GM23248 (cell line): ENCODE data around the gene IKZF4.

Source experiments
- EZH2 ChIP-seq: fragments of 200-600 bp; sonication (generic); IDR thresholded peaks from 2 replicates; pipeline ENCODE4 v1.6.1; 2018; ENCODE audit warnings: antibody characterized with exemption, mild to moderate bottlenecking; ENCODE audit not compliant: insufficient read depth, poor library complexity, severe bottlenecking
- EZH2phosphoT487 ChIP-seq: fragments of 200-600 bp; sonication (generic); IDR thresholded peaks from 2 replicates; pipeline ENCODE4 v1.6.1; 2018; ENCODE audit warnings: antibody characterized with exemption, moderate library complexity, mild to moderate bottlenecking, low read depth; ENCODE audit not compliant: insufficient read depth

GRCh38 chr12:56074396-56074795, 53.6 kb downstream of the IKZF4 start:
- TF ChIP-seq EZH2 (no peak), EZH2phosphoT487 (no peak)
